Epithelial cell of prostate (primary cell): ENCODE results near the gene CDC42BPA.
A peak's percentile ranks its signal among the peaks of the same experiment; 100 is the strongest.
"Not testable (repeated sequence)": the region's sequence is repeated elsewhere in the genome, so short reads cannot be mapped to it uniquely, and the experiment has no call there.

Experiments used
- DNase-seq: peaks from one replicate; pipeline ENCODE4 v3.0.0-alpha.2; 2011; ENCODE audit warnings: low read depth, low spot score
- H3K27ac ChIP-seq: fragments of 450-650 bp; 2 replicates; pipeline ENCODE4 v1.5.1; 2017; ENCODE audit warnings: mild to moderate bottlenecking

The CDC42BPA gene

GRCh38 chr1:227268943-227269342 lies 49.3 kb downstream of the CDC42BPA start:
- DNase-seq = no peak
- no peak overlapping the region for H3K27ac ChIP-seq

- H3K27ac ChIP-seq = no peak overlapping the region
- DNase-seq = no peak
Measured at GRCh38 chr1:227265891-227266290, 52.4 kb downstream of the CDC42BPA start.

- no peak for DNase-seq
- H3K27ac ChIP-seq = no peak overlapping the region
Measured at GRCh38 chr1:227263869-227264268, 54.4 kb downstream of the CDC42BPA start.

GRCh38 chr1:227261501-227261900 lies 56.8 kb downstream of the CDC42BPA start:
- no peak overlapping the region for H3K27ac ChIP-seq
- DNase-seq = no peak

- no peak for DNase-seq
- no peak overlapping the region for H3K27ac ChIP-seq
Measured at GRCh38 chr1:227260433-227260832, 57.9 kb downstream of the CDC42BPA start.

- no peak overlapping the region for H3K27ac ChIP-seq
- no peak for DNase-seq
Measured at GRCh38 chr1:227257964-227258363, 60.3 kb downstream of the CDC42BPA start.

GRCh38 chr1:227255086-227255732 lies 63.1 kb downstream of the CDC42BPA start:
- DNase-seq = no peak
- no peak overlapping the region for H3K27ac ChIP-seq

GRCh38 chr1:227253065-227253464 lies 65.2 kb downstream of the CDC42BPA start:
- no peak for DNase-seq
- H3K27ac ChIP-seq = no peak overlapping the region

- no peak for DNase-seq
- H3K27ac ChIP-seq = no peak overlapping the region
Measured at GRCh38 chr1:227245613-227246320, 72.5 kb downstream of the CDC42BPA start.

GRCh38 chr1:227244339-227245118 lies 73.8 kb downstream of the CDC42BPA start:
- no peak for DNase-seq
- H3K27ac ChIP-seq = no peak overlapping the region

- no peak overlapping the region for H3K27ac ChIP-seq
- no peak for DNase-seq
Measured at GRCh38 chr1:227242811-227243682, 75.2 kb downstream of the CDC42BPA start.

GRCh38 chr1:227240983-227241382 lies 77.3 kb downstream of the CDC42BPA start:
- DNase-seq = no peak
- H3K27ac ChIP-seq = no peak overlapping the region

- no peak overlapping the region for H3K27ac ChIP-seq
- DNase-seq = no peak
Measured at GRCh38 chr1:227234998-227235405, 83.3 kb downstream of the CDC42BPA start.

- not testable (repeated sequence) for H3K27ac ChIP-seq, DNase-seq
Measured at GRCh38 chr1:227231128-227231527, 87.2 kb downstream of the CDC42BPA start.

- DNase-seq = no peak
- no peak overlapping the region for H3K27ac ChIP-seq
Measured at GRCh38 chr1:227228201-227228600, 90.1 kb downstream of the CDC42BPA start.

- no peak overlapping the region for H3K27ac ChIP-seq
- no peak for DNase-seq
Measured at GRCh38 chr1:227227761-227228160, 90.5 kb downstream of the CDC42BPA start.

GRCh38 chr1:227225715-227226346 lies 92.5 kb downstream of the CDC42BPA start:
- DNase-seq = peak; percentile 64
- H3K27ac ChIP-seq = peak overlapping the region; percentile 66

- H3K27ac ChIP-seq = no peak overlapping the region
- no peak for DNase-seq
Measured at GRCh38 chr1:227223171-227223806, 95.0 kb downstream of the CDC42BPA start.

GRCh38 chr1:227219715-227220292 lies 98.5 kb downstream of the CDC42BPA start:
- H3K27ac ChIP-seq = no peak overlapping the region
- DNase-seq = no peak
